IMR-90 (cell line): ENCODE results near the gene IFIT3. TPM values are rescaled to one million over a fixed set of nuclear protein-coding genes. Genes with fewer than 3 reads are reported as not detected.

ENCODE experiments used
- ATAC-seq: fragments of 200-7000 bp; cut with Tn5 transposase; 2 replicates; pipeline ENCODE4 v1.9.1; 2020; ENCODE audit warnings: low read depth, mild to moderate bottlenecking, moderate library complexity
- BruUV-seq: library from RNA; stranded (reverse); fragments of 400-500 nt; replicated peaks from 2 replicates; lab custom pipeline; 2021; lab: Mats Ljungman, UMichigan
- CTCF ChIA-PET: fragments of 300-600 bp; formaldehyde crosslinking; extraction: SDS; loops from one replicate; lab custom pipeline; 2021; ENCODE audit warnings: antibody characterized with exemption; lab: Yijun Ruan, JAX
- POLR2A ChIA-PET: fragments of 300-600 bp; sonication (Branson Sonifier 250); formaldehyde crosslinking; loops from one replicate; lab custom pipeline; 2022; ENCODE audit warnings: antibody characterized with exemption; ENCODE audit not compliant: unreplicated experiment; lab: Charles Lee
- DNase-seq: peaks from one replicate; pipeline ENCODE4 v3.0.0; 2013
- H2AFZ ChIP-seq: replicated peaks from 2 replicates; pipeline ENCODE3; 2013; ENCODE audit warnings: low read length, mild to moderate bottlenecking; ENCODE audit not compliant: poor library complexity
- H2AK5ac ChIP-seq: 2 replicates; pipeline ENCODE4 v1.6.1; 2013; ENCODE audit warnings: low read depth, low read length, inconsistent platforms
- H2AK9ac ChIP-seq: replicated peaks from 2 replicates; pipeline ENCODE3; 2013; ENCODE audit warnings: mild to moderate bottlenecking, low read depth, low read length, moderate library complexity; ENCODE audit not compliant: poor library complexity
- H2BK120ac ChIP-seq: 2 replicates; pipeline ENCODE4 v1.6.1; 2013; ENCODE audit warnings: low read depth, low read length, inconsistent platforms
- H2BK15ac ChIP-seq: 3 replicates; pipeline ENCODE4 v1.6.1; 2013; ENCODE audit warnings: low read depth, low read length, inconsistent platforms
- H2BK20ac ChIP-seq: 2 replicates; pipeline ENCODE4 v1.6.1; 2013; ENCODE audit warnings: low read depth, mild to moderate bottlenecking, inconsistent platforms, low read length, moderate library complexity
- H2BK5ac ChIP-seq: 2 replicates; pipeline ENCODE4 v1.6.1; 2013; ENCODE audit warnings: mild to moderate bottlenecking, low read depth, low read length, inconsistent platforms; ENCODE audit not compliant: poor library complexity, severe bottlenecking
- H3K14ac ChIP-seq: replicated peaks from 2 replicates; pipeline ENCODE4 v1.6.1; 2013; ENCODE audit warnings: low read depth, low read length, inconsistent platforms
- H3K18ac ChIP-seq: 2 replicates; pipeline ENCODE4 v1.6.1; 2013; ENCODE audit warnings: low read depth, low read length, control low read depth
- H3K23ac ChIP-seq: 2 replicates; pipeline ENCODE4 v1.6.1; 2013; ENCODE audit warnings: low read depth, low read length, inconsistent platforms
- H3K27ac ChIP-seq: 2 replicates; pipeline ENCODE4 v1.5.1; 2013; ENCODE audit warnings: mild to moderate bottlenecking, control low read depth, low read length; ENCODE audit not compliant: insufficient read depth
- H3K27me3 ChIP-seq: 2 replicates; pipeline ENCODE4 v1.6.1; 2013; ENCODE audit warnings: low read length; ENCODE audit not compliant: control insufficient read depth, insufficient read depth
- H3K36me3 ChIP-seq: 2 replicates; pipeline ENCODE4 v1.6.1; 2013; ENCODE audit warnings: low read length, mixed read lengths; ENCODE audit not compliant: control insufficient read depth, insufficient read depth
- H3K4ac ChIP-seq: 2 replicates; pipeline ENCODE4 v1.6.1; 2013; ENCODE audit warnings: low read depth, low read length, inconsistent platforms
- H3K4me1 ChIP-seq: 2 replicates; pipeline ENCODE4 v1.6.1; 2013; ENCODE audit warnings: low read length, mixed read lengths; ENCODE audit not compliant: control insufficient read depth, insufficient read depth
- H3K4me2 ChIP-seq: 2 replicates; pipeline ENCODE4 v1.6.1; 2013; ENCODE audit warnings: low read depth, mild to moderate bottlenecking, control low read depth, low read length, moderate library complexity
- H3K4me3 ChIP-seq: 2 replicates; pipeline ENCODE4 v1.5.1; 2013; ENCODE audit warnings: low read depth, mild to moderate bottlenecking, control low read depth, low read length, moderate library complexity; ENCODE audit not compliant: insufficient read depth
- H3K56ac ChIP-seq: 2 replicates; pipeline ENCODE4 v1.6.1; 2013; ENCODE audit warnings: low read length, inconsistent platforms; ENCODE audit not compliant: insufficient read depth; ENCODE audit errors: extremely low read depth
- H3K79me1 ChIP-seq, 2 experiments: 2 replicates each; pipeline ENCODE4 v1.6.1; 2013; ENCODE audit warnings: low read length in 2 of 2, inconsistent platforms in 1 of 2, low read depth in 1 of 2
- H3K9ac ChIP-seq: 2 replicates; pipeline ENCODE4 v1.6.1; 2013; ENCODE audit warnings: low read depth, low read length, control low read depth
- H3K9me1 ChIP-seq: 2 replicates; pipeline ENCODE4 v1.6.1; 2013; ENCODE audit warnings: low read length, inconsistent platforms; ENCODE audit not compliant: insufficient read depth
- H3K9me3 ChIP-seq: 2 replicates; pipeline ENCODE4 v1.6.1; 2013; ENCODE audit warnings: low read length; ENCODE audit not compliant: control insufficient read depth, insufficient read depth
- H4K20me1 ChIP-seq: 2 replicates; pipeline ENCODE4 v1.6.1; 2013; ENCODE audit warnings: low read length, inconsistent platforms; ENCODE audit not compliant: insufficient read depth
- H4K5ac ChIP-seq: 2 replicates; pipeline ENCODE4 v1.6.1; 2013; ENCODE audit warnings: mild to moderate bottlenecking, low read depth, low read length, control low read depth
- H4K8ac ChIP-seq, 2 experiments: 2 replicates each; pipeline ENCODE4 v1.6.1; 2013; ENCODE audit warnings: low read depth in 2 of 2, low read length in 2 of 2, control low read depth in 1 of 2, inconsistent platforms in 1 of 2
- H4K91ac ChIP-seq: 2 replicates; pipeline ENCODE4 v1.6.1; 2013; ENCODE audit warnings: low read depth, low read length, inconsistent platforms; ENCODE audit not compliant: insufficient read depth
- BHLHE40 ChIP-seq: fragments of 150-350 bp; IDR thresholded peaks from 2 replicates; pipeline ENCODE4 v1.6.1; 2016; ENCODE audit warnings: mild to moderate bottlenecking, low read depth, low read length
- CEBPB ChIP-seq: IDR thresholded peaks from 2 replicates; pipeline ENCODE4 v1.6.1; 2012; ENCODE audit warnings: low read depth, low read length, improper control_type of control experiment
- CHD1 ChIP-seq: IDR thresholded peaks from 2 replicates; pipeline ENCODE4 v1.6.1; 2012; ENCODE audit warnings: low read depth, low read length, improper control_type of control experiment
- CTCF ChIP-seq: conservative IDR thresholded peaks from 2 replicates; pipeline ENCODE4 v1.5.1; 2012; ENCODE audit warnings: mild to moderate bottlenecking, low read depth, low read length, improper control_type of control experiment
- ELK1 ChIP-seq: fragments of 150-350 bp; IDR thresholded peaks from 2 replicates; pipeline ENCODE4 v1.6.1; 2016; ENCODE audit warnings: low read depth, mild to moderate bottlenecking, low read length, moderate library complexity, borderline replicate concordance
- FOS ChIP-seq: fragments of 150-350 bp; IDR thresholded peaks from 2 replicates; pipeline ENCODE4 v1.6.1; 2016; ENCODE audit warnings: low read depth, low read length
- MAFK ChIP-seq: IDR thresholded peaks from 2 replicates; pipeline ENCODE4 v1.6.1; 2012; ENCODE audit warnings: low read depth, low read length, improper control_type of control experiment
- MAZ ChIP-seq: IDR thresholded peaks from 2 replicates; pipeline ENCODE4 v1.6.1; 2012; ENCODE audit warnings: low read depth, mild to moderate bottlenecking, low read length, improper control_type of control experiment, moderate library complexity, borderline replicate concordance
- MXI1 ChIP-seq: IDR thresholded peaks from 2 replicates; pipeline ENCODE4 v1.6.1; 2012; ENCODE audit warnings: low read depth, mild to moderate bottlenecking, low read length, moderate library complexity, borderline replicate concordance
- NFE2L2 ChIP-seq: fragments of 150-350 bp; IDR thresholded peaks from 2 replicates; pipeline ENCODE4 v1.6.1; 2016; ENCODE audit warnings: low read depth, mild to moderate bottlenecking, low read length
- POLR2A ChIP-seq: IDR thresholded peaks from 2 replicates; pipeline ENCODE4 v1.6.1; 2012; ENCODE audit warnings: mild to moderate bottlenecking, low read depth, low read length
- RAD21 ChIP-seq: IDR thresholded peaks from 2 replicates; pipeline ENCODE4 v1.6.1; 2012; ENCODE audit warnings: low read length, improper control_type of control experiment
- RCOR1 ChIP-seq: IDR thresholded peaks from 2 replicates; pipeline ENCODE4 v1.6.1; 2012; ENCODE audit warnings: mild to moderate bottlenecking, low read length, improper control_type of control experiment; ENCODE audit not compliant: insufficient replicate concordance
- RFX5 ChIP-seq: IDR thresholded peaks from 2 replicates; pipeline ENCODE4 v1.8.0; 2012; ENCODE audit warnings: low read depth, mild to moderate bottlenecking, low read length, moderate library complexity
- SMC3 ChIP-seq: fragments of 150-350 bp; IDR thresholded peaks from 2 replicates; pipeline ENCODE4 v1.6.1; 2016; ENCODE audit warnings: low read depth, mild to moderate bottlenecking, antibody characterized with exemption, low read length, moderate library complexity
- USF2 ChIP-seq: fragments of 150-350 bp; IDR thresholded peaks from 2 replicates; pipeline ENCODE4 v1.6.1; 2017; ENCODE audit warnings: mild to moderate bottlenecking, antibody characterized with exemption, low read length, low read depth
- dilution Hi-C: fragments of 300-500 bp; cut with HindIII; formaldehyde crosslinking; loops from one replicate; pipeline ENCODE4 v1.14.3; 2018; ENCODE audit warnings: low sequenced_read_pairs; ENCODE audit not compliant: unreplicated experiment
- in situ Hi-C: fragments of 300-500 bp; cut with MboI; formaldehyde crosslinking; loops from 3 replicates; pipeline ENCODE4 v1.14.3; 2019; ENCODE audit warnings: low sequenced_read_pairs, inconsistent platforms, mixed read lengths
- intact Hi-C: fragments of 100-400 bp; cut with micrococcal nuclease; formaldehyde crosslinking; loops from 2 replicates; pipeline ENCODE4 v1.10.0; 2022
- polyA plus RNA-seq, 3 experiments: library from polyadenylated mRNA; depleted of rRNA; stranded (reverse); fragments of >200 nt; gene quantifications; 2 replicates each; pipeline ENCODE4 v1.2.3, GENCODE V29; 2012; ENCODE audit warnings: low replicate concordance in 1 of 3
- total RNA-seq: library from RNA; depleted of rRNA; stranded (reverse); fragments of >200 nt; gene quantifications from 2 replicates; pipeline ENCODE4 v1.2.3, GENCODE V29; 2012

The IFIT3 gene
- total and polyA plus RNA-seq, 2 of the 4 experiments (the other 2 are of a cell fraction): 3.5 to 7.3 TPM

- no peaks in the 10 kb centered on the region for H3K9me3 ChIP-seq
- H4K8ac ChIP-seq: no peak overlapping the region
- H3K27me3 ChIP-seq: no peaks in the 10 kb centered on the region
- H3K79me1 ChIP-seq: no peaks in the 10 kb centered on the region
- no peaks in the 10 kb centered on the region for H3K36me3 ChIP-seq
- no peak overlapping the region for H2BK120ac ChIP-seq
- ChIA-PET CTCF (no interaction called here), POLR2A (no interaction called here)
- no TSS peak for BruUV-seq
- no peak for DNase-seq
- no peak for TF ChIP-seq USF2
- TF ChIP-seq CEBPB: no peak
- TF ChIP-seq BHLHE40: no peak
- no peak for TF ChIP-seq MAZ
- no peak for TF ChIP-seq MAFK
- TF ChIP-seq ELK1: no peak
- no peak for TF ChIP-seq FOS
- no peak for TF ChIP-seq CHD1
- no peak for TF ChIP-seq POLR2A
- no peak for TF ChIP-seq RAD21
- no peak for TF ChIP-seq SMC3
- TF ChIP-seq RFX5: no peak
- TF ChIP-seq MXI1: no peak
- no peak for TF ChIP-seq RCOR1
- TF ChIP-seq NFE2L2: no peak
- no peak for TF ChIP-seq CTCF
- no peak overlapping the region for H4K91ac ChIP-seq
- no peak overlapping the region for H3K4me2 ChIP-seq
- ATAC-seq: no peak
- H3K9ac ChIP-seq: no peak overlapping the region
- no peak overlapping the region for H3K14ac ChIP-seq
- H3K56ac ChIP-seq: no peak overlapping the region
- no peaks in the 10 kb centered on the region for H4K20me1 ChIP-seq
- H4K5ac ChIP-seq: no peak overlapping the region
- intact Hi-C loops (no loop called here), in situ Hi-C loops (no loop called here), dilution Hi-C loops (no loop called here)
- no peak overlapping the region for H2BK5ac ChIP-seq
- H2BK20ac ChIP-seq: no peak overlapping the region
- H2BK15ac ChIP-seq: no peak overlapping the region
- H2AK9ac ChIP-seq: no peak overlapping the region
- H3K4me1 ChIP-seq: peaks cover 3% of the 10 kb centered on the region; the same call in 1 of the 2 replicates
- H3K9me1 ChIP-seq: 0 out of 2 replicates have a peak, but pooled peaks cover 2% of the 10 kb centered on the region
- no peak overlapping the region for H3K4me3 ChIP-seq
- H3K23ac ChIP-seq: no peak overlapping the region
- no peak overlapping the region for H2AK5ac ChIP-seq
- no peak overlapping the region for H2AFZ ChIP-seq
- H3K4ac ChIP-seq: no peak overlapping the region
- H3K18ac ChIP-seq: no peak overlapping the region
- no peak overlapping the region for H3K27ac ChIP-seq
Observed at GRCh38 chr10:89360157-89360556, 32.4 kb downstream of the IFIT3 start.
